ENCODE measurements around the gene FAM9B.
"Not testable (repeated sequence)": the region's sequence is repeated elsewhere in the genome, so short reads cannot be mapped to it uniquely, and the experiment has no call there.

FAM9B gene

GRCh38 chrX:9033989-9034388 lies at the start of gene FAM9B:
TSS of gene FAM9B (minus strand) at chrX:9034127. CDS start at chrX:9032986, 1,141 bp downstream.
- DNase-seq (ENCODE audit: low spot score): no peak

- no peak for DNase-seq (ENCODE audit: low spot score)
These were observed 47.3 kb upstream of the FAM9B start for GRCh38 chrX:9081271-9081670.

DNA sequence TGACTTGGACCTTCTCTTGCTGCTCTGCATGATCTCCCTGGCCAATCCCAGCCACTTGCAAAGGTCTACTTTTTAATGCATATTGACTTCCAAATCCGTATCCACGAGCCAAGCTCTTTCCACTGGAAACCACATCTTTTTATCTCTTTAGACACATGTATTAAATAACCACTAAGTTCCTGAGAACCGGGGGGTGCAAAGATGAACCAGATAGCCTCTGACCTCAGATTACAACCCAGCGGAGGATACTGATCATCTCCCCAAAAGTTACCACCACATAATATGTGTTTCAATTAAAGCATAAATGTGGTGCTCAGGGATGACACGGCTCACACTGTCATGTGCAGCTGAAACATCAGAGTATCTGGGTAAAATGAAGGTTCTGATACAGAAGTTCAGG lies 40.4 kb upstream of the FAM9B start:
- no peak for DNase-seq (ENCODE audit: low spot score)

- no peak for DNase-seq (ENCODE audit: low spot score)
These were observed 38.4 kb upstream of the FAM9B start for GRCh38 chrX:9072281-9072680.

DNA sequence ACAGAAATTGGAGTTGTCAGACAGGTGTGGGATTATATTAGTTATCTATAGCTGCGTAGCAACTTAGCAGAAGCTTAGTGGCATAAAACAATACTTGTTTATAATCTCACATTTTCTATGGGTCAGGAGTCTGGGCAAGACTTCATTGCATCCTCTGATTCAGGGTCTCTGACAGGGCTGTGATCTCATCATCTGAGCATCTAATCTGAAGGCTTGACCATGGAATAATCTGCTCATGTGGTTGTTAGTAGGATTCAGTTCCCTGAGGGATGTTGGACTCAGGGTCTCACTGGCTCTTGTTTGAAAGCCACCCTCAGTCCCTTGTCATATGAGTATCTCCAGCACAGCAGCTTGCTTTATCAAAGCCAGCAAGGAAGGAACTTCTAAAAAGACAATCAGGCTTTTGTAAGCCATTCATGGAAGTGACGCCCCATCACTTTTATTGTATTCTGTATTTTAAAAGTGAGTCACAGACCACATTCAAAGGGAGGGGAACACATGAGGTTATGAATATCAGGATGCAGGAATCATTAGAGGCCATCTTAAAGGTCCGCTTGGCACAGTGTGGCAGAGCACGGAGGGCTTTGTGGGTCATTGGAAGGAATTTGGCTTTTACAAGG lies 37.2 kb upstream of the FAM9B start:
- no peak for DNase-seq (ENCODE audit: low spot score)

DNA sequence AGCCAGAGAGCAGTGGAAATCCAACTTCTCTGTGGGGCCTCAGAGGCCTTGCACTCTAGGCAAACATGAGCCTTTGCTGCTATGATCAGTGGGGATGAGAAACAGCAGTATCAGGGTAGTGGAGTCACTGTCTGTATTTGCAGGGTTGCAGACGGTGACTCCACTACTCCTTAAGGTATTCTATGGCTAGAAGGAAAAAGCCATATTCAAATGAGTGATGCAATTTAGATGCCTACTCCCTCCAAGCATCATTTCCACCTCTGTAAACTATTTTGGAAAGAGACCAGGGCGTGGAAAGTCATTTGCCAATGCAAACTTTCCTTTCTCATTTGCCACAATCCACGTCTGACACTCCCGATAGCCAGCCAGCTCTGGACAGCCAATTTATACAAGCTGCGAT lies 35.6 kb upstream of the FAM9B start:
- DNase-seq (ENCODE audit: low spot score): no peak

DNA sequence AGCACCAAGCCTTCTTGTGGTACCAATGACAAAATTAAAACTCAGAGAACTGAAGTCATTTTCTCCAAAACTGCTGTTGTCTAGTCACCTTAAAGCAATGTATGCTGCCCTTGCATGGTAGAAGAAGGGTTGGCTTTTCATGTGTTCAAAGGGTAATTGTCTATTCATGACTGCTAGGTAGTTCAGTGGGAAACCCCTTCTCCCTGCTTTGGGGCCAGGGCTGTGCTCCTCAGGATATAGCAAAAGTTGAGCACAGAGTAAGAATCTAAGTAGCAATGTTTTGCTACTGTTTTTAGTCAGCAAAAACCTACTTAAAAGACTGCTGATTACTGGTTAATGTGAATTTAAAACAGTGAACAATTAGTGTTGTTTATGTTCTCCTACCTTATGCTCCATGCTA lies 30.8 kb upstream of the FAM9B start:
- DNase-seq (ENCODE audit: low spot score): no peak

- DNase-seq (ENCODE audit: low spot score): peak; percentile 3
These were observed 28.7 kb upstream of the FAM9B start for GRCh38 chrX:9062641-9063040.

DNA sequence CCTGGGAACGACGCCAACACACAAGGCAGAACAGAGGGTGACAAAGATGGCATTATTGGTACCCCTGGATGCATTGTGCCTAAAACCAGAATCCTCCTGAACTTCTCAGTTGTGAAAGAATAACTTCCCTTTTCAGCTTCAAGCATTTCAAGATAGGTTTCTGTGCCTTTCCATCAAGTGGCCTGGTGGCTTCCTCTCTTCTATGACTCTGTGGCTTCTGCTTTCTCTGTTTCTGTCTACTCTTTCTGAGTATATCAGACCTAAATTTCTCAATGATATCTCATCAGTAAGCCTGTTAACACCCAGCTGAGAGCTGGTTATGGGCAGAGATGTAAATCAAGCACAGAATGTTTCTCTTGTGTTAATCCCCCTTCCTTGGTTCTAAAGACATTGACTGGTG lies 21.4 kb upstream of the FAM9B start:
- DNase-seq (ENCODE audit: low spot score): peak; percentile 17

- DNase-seq (ENCODE audit: low spot score): no peak
These were observed 18.2 kb upstream of the FAM9B start for GRCh38 chrX:9052081-9052480.

GRCh38 chrX:9050331-9050730 lies 16.4 kb upstream of the FAM9B start:
- no peak for DNase-seq (ENCODE audit: low spot score)

DNA sequence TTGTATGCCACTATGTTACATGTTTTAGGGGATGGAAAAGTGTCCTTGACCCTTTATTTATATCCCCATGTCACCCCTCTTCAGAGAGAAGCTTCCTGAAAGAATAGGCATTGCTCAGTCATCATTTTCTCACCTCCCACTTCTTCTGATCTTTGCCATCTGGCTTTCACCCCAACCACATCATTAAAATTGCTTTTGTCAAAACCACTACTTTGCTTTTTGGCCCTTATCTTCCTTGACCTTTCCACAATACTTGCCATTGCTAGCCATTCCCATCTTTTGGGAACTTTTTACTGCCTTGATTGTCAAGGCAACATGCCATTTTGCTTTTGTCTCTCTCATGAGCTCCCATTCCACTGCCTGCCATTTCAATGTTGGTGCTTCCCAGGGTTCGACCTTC lies 14.9 kb upstream of the FAM9B start:
- DNase-seq (ENCODE audit: low spot score): no peak

GRCh38 chrX:9038244-9038643 lies 4.3 kb upstream of the FAM9B start:
- DNase-seq (ENCODE audit: low spot score): no peak

- no peak for DNase-seq (ENCODE audit: low spot score)
These were observed 3.4 kb upstream of the FAM9B start for GRCh38 chrX:9037296-9037695.

DNA sequence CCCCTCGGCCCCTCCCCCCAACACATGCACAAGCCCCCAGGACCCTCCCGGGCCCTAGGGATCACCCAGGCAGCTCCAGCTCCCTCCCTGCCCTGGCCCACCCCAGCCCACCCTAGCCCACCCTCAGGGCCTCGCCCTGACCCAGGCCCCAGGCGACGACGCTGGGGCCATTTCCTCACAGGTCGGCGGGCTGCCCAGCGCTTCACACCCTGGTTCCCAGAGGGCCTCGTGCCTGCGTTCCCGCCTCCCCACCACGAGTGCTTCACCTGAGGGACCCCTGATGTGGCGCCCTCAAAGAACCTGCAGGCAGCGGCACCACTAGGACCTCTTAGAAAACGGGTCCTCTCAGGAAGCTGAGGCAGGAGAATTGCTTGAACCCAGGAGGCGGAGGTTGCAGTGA lies 341 bp downstream of the FAM9B start:
- no peak for DNase-seq (ENCODE audit: low spot score)

GRCh38 chrX:9033179-9033578 lies 748 bp downstream of the FAM9B start:
- no peak for DNase-seq (ENCODE audit: low spot score)

DNA sequence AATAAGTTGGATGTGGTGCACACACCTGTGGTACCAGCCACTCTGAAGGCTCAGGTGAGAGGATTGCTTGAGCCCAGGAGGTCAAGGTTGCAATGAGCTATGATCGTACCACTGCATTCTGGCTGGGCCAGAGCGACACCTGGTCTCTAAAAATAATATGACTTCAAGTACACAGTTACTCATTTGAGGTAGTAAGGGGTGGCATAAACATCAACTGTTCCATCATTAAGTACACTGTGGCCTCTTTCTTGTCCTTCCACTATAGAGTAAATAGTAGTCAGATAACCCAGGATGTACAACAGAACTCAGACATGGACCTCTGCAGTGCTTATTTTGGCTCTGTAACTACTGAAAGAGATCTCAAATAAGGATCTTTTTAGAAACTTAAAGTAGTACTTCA lies 10.6 kb downstream of the FAM9B start:
- no peak for DNase-seq (ENCODE audit: low spot score)

DNA sequence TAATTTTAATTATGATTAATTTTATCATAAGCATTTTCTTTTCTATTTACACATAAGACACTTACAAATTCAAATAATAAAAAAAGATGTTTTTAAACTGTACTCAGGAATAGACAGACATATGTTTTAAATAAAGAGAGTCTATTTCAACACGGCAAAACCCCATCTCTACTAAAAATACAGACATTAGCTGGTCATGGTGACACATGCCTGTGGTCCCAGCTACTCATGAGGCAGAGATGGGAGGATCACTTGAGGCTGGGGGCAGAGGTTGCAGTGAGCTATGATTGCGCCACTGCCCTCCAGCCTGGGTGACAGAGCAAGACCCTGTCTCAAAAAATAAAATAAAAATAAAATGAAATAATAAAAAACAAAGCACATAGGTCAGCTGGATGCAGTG lies 14.8 kb downstream of the FAM9B start:
- no peak for DNase-seq (ENCODE audit: low spot score)

GRCh38 chrX:9018332-9018731 lies 15.6 kb downstream of the FAM9B start:
- not testable (repeated sequence) for DNase-seq (ENCODE audit: low spot score)

- DNase-seq (ENCODE audit: low spot score): peak; percentile 1
These were observed 30.9 kb downstream of the FAM9B start for GRCh38 chrX:9003041-9003440.

DNA sequence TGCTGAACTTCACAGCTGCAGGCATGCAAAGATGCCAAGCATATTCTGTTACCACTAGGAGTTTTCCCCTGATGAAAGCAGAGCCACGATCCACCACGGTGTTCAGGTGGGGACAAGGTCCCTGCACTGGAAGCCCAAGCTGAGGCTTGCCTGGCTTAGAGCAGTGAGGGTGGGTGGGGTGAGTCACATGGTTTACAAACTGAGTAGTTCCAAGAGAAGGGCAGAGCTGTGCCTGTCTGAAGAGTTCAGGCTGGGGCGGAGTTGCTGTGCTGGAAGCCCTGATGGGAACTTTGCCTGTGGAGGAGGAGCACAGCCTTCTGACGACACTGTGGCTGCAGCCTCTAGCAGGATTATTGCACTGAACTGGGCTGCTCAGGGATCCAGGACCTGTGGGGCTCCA lies 45.5 kb downstream of the FAM9B start:
- DNase-seq (ENCODE audit: low spot score): no peak

- no peak for DNase-seq (ENCODE audit: low spot score)
These were observed 46.2 kb downstream of the FAM9B start for GRCh38 chrX:8987672-8988250.

GRCh38 chrX:8984231-8984630 lies 49.7 kb downstream of the FAM9B start:
- no peak for DNase-seq (ENCODE audit: low spot score)

- no peak for DNase-seq (ENCODE audit: low spot score)
These were observed 52.2 kb downstream of the FAM9B start for GRCh38 chrX:8981723-8982122.
